Lower lobe of right lung (tissue), 2 donors: Measurements from ENCODE around the gene SLC4A4. TPM values are rescaled to one million over a fixed set of nuclear protein-coding genes. Genes with fewer than 3 reads are reported as not detected.

Experiments used
- ATAC-seq, 2 donors: fragments of 200-7000 bp; cut with Tn5 transposase; one replicate each; pipeline ENCODE4 v1.9.1; 2020 to 2022; ENCODE audit warnings: mild to moderate bottlenecking in 2 of 2, moderate library complexity in 2 of 2
- DNase-seq: peaks from one replicate; pipeline ENCODE4 v3.0.0-alpha.2; 2020
- H3K27ac ChIP-seq: fragments of 200-600 bp; one replicate; pipeline ENCODE4 v1.8.0; 2022
- H3K27me3 ChIP-seq: fragments of 200-600 bp; one replicate; pipeline ENCODE4 v1.8.0; 2022; ENCODE audit warnings: low read depth
- H3K36me3 ChIP-seq: fragments of 200-600 bp; one replicate; pipeline ENCODE4 v1.8.0; 2022; ENCODE audit warnings: mild to moderate bottlenecking
- H3K4me1 ChIP-seq: fragments of 200-600 bp; one replicate; pipeline ENCODE4 v1.8.0; 2022
- H3K4me3 ChIP-seq: fragments of 200-600 bp; one replicate; pipeline ENCODE4 v1.8.0; 2022; ENCODE audit warnings: mild to moderate bottlenecking
- H3K9me3 ChIP-seq: fragments of 200-600 bp; one replicate; pipeline ENCODE4 v1.8.0; 2022
- CTCF ChIP-seq: fragments of 200-600 bp; IDR thresholded peaks from one replicate; pipeline ENCODE4 v1.8.0; 2022; ENCODE audit warnings: antibody characterized with exemption, mild to moderate bottlenecking
- intact Hi-C: fragments of 100-400 bp; cut with DNase I; formaldehyde crosslinking; loops from one replicate; pipeline ENCODE4 v1.11.0; 2022
- total RNA-seq: library from RNA; stranded (reverse); fragmentation: NEBNext Ultra II Directional; extraction: Animal tissue kit (Norgen Biotek cat#: 25700); gene quantifications from one replicate; pipeline ENCODE4 v1.2.1, GENCODE V29; 2021
- donor health status: DM: no; HTN: yes; CAD: no; lungs with severe emphysema.

Gene SLC4A4
- total RNA-seq, 1 donor from 2014 or later = 18.8 TPM

GRCh38 chr4:71599578-71599977 is 260.8 kb downstream of the SLC4A4 start:
- no peaks in the 10 kb centered on the region for H3K36me3 ChIP-seq
- no peaks in the 10 kb centered on the region for H3K4me1 ChIP-seq
- no peak for TF ChIP-seq CTCF
- H3K9me3 ChIP-seq = no peaks in the 10 kb centered on the region
- ATAC-seq = no peak
- no peaks in the 10 kb centered on the region for H3K27me3 ChIP-seq
- DNase-seq = no peak
- H3K27ac ChIP-seq = no peak overlapping the region
- H3K4me3 ChIP-seq = no peak overlapping the region
- intact Hi-C loops = no loop called here

DNA sequence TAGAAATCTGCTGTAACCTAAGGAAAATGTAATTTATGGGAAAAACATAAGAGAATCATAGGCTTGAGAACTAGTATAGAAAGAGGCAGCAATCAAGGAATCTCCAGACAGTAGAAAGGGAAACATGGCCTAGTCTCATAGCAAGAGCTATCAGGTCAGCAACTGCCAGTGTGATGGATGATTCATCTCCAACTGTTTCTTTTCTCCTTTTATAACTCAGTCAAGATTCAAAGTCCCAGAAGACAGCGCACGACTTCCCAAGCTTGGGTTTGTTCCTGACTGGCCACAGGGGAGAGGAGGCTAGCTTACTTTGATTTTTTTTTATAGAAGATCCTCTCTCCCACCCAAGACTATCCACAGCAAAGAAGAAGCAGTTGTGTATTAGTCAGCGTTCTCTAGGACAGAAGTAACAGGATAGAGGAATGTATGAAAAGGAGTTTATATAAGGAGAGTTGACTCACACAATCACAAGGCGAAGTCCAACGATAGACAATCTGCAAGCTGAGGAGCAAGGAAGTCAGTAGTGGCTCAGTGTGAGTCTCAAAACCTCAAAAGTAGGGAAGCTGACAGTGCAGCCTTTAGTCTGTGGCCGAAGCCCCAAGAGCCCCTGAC is 263.6 kb downstream of the SLC4A4 start:
- ATAC-seq (no peak), DNase-seq (no peak)
- Histone ChIP-seq H3K4me3 (no peak overlapping the region), H3K27ac (no peak overlapping the region), H3K36me3 (no peaks in the 10 kb centered on the region), H3K27me3 (no peaks in the 10 kb centered on the region), H3K4me1 (no peaks in the 10 kb centered on the region), H3K9me3 (no peaks in the 10 kb centered on the region)
- TF ChIP-seq CTCF = no peak
- intact Hi-C loops = no loop called here

- DNase-seq = no peak
- intact Hi-C loops = no loop called here
- no peak for TF ChIP-seq CTCF
- no peak overlapping the region for H3K4me3 ChIP-seq
- no peaks in the 10 kb centered on the region for H3K27me3 ChIP-seq
- ATAC-seq = no peak
- H3K4me1 ChIP-seq = no peaks in the 10 kb centered on the region
- H3K36me3 ChIP-seq = no peaks in the 10 kb centered on the region
- H3K27ac ChIP-seq = no peak overlapping the region
- no peaks in the 10 kb centered on the region for H3K9me3 ChIP-seq
Measured at GRCh38 chr4:71604785-71605184, 266.0 kb downstream of the SLC4A4 start.

GRCh38 chr4:71607109-71607508 is 268.3 kb downstream of the SLC4A4 start:
- no peaks in the 10 kb centered on the region for H3K4me1 ChIP-seq
- no peaks in the 10 kb centered on the region for H3K27me3 ChIP-seq
- no peaks in the 10 kb centered on the region for H3K9me3 ChIP-seq
- intact Hi-C loops = no loop called here
- no peaks in the 10 kb centered on the region for H3K36me3 ChIP-seq
- TF ChIP-seq CTCF = no peak
- peak overlapping the region; percentile 2 for H3K27ac ChIP-seq
- no peak overlapping the region for H3K4me3 ChIP-seq
- no peak for DNase-seq
- no peak for ATAC-seq

GRCh38 chr4:71607780-71608677 is 269.2 kb downstream of the SLC4A4 start:
- TF ChIP-seq CTCF = no peak
- H3K4me3 ChIP-seq = no peak overlapping the region
- ATAC-seq (peak; percentile 83 to 92), DNase-seq (no peak)
- no peaks in the 10 kb centered on the region for H3K27me3 ChIP-seq
- H3K4me1 ChIP-seq = no peaks in the 10 kb centered on the region
- no peaks in the 10 kb centered on the region for H3K36me3 ChIP-seq
- no peaks in the 10 kb centered on the region for H3K9me3 ChIP-seq
- intact Hi-C loops = no loop called here
- peak overlapping the region; percentile 2 for H3K27ac ChIP-seq
